ENCODE results near the gene PLCD3. TPM values are rescaled to one million over a fixed set of nuclear protein-coding genes. Genes with fewer than 3 reads are reported as not detected.

Gene PLCD3
- total and polyA plus RNA-seq, 2 of the 13 experiments (the other 11 are each of a cell fraction or from before 2014, with no cell fraction given) = 11.3 to 39.1 TPM

DNA sequence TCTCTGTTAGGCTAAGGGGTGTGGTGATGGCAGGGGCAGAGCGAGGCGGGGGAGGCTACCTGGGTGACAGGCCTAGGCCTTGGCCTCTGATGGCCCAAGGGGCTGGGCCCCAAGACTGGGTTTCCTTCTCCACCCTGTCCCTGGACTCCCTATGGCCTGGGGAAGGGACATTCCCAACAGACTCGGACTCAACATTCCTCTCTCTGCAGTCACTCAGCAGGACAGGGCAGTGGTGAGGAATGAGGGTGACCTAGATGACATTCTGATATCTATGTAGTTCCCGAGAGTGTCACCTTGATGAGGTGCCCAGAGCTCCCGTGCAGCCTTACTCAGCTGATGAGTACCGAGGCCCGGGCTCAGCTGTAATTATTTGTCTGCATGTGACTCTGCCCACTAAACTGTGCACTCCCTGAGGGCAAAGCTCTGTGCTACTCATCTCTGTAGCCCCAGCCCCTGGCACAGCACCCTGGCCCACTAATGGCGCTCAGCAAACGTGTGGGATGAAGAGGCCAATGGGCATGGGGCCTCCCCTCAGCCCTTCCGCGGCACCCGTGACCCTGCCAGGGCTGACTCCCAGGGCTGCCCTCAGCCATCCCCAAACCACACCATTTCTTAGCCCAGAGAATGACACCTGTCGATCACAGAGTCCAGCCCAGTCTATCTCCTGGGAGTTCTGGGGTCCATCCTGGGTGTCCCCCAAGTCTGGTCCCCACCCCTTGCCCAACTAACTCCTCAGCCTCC lies 2.2 kb downstream of the PLCD3 start (continued):
- TF ChIP-seq KIAA2018 (CRISPR knock-in tag; IDR thresholded peaks at IDR 0.05; ENCODE audit: borderline replicate concordance) = no peak
- TF ChIP-seq ZNF781 (CRISPR knock-in tag; IDR thresholded peaks at IDR 0.05; ENCODE audit: borderline replicate concordance, not compliant biosample characterization) = no peak
- TF ChIP-seq TEAD3 (CRISPR knock-in tag; optimal IDR thresholded peaks at IDR 0.05; ENCODE audit: borderline replicate concordance) = peak; percentile 17
- 0 out of 2 replicates have a peak, but pooled peaks have one; percentile 27 for TF ChIP-seq ZNF280B (CRISPR knock-in tag; IDR thresholded peaks at IDR 0.05; ENCODE audit: borderline replicate concordance)
- TF ChIP-seq ZNF652 (CRISPR knock-in tag; IDR thresholded peaks at IDR 0.05; ENCODE audit: borderline replicate concordance, low read depth) = no peak
- TF ChIP-seq HNRNPL (IDR thresholded peaks at IDR 0.05; ENCODE audit: low read depth, low read length) = peak; percentile 78
- 0 out of 2 replicates have a peak, but pooled peaks have one; percentile 4 for TF ChIP-seq UBTF (CRISPR knock-in tag; IDR thresholded peaks at IDR 0.05)
- 0 out of 2 replicates have a peak, but pooled peaks have one; percentile 30 for TF ChIP-seq MTA1 (CRISPR knock-in tag; IDR thresholded peaks at IDR 0.05; ENCODE audit: borderline replicate concordance)
- TF ChIP-seq ZNF225 (CRISPR knock-in tag; IDR thresholded peaks at IDR 0.05) = no peak
- TF ChIP-seq SRY (CRISPR knock-in tag; IDR thresholded peaks at IDR 0.05) = no peak; the same call in 1 of the 2 replicates
- no peak for TF ChIP-seq ZNF362 (CRISPR knock-in tag; IDR thresholded peaks at IDR 0.05; ENCODE audit: borderline replicate concordance)
- TF ChIP-seq TRIM22 (IDR thresholded peaks at IDR 0.05) = no peak
- TF ChIP-seq TOPORS (CRISPR knock-in tag; IDR thresholded peaks at IDR 0.05) = no peak
